ENCODE measurements around the gene FRMD3.

FRMD3 gene

GRCh38 chr9:83472221-83472665 lies 66.0 kb downstream of the FRMD3 start:
- DNase-seq = no peak

- DNase-seq = no peak
These were observed 67.0 kb downstream of the FRMD3 start for GRCh38 chr9:83471241-83471640.

GRCh38 chr9:83469722-83470121 lies 68.5 kb downstream of the FRMD3 start:
- DNase-seq = no peak

- no peak for DNase-seq
These were observed 69.4 kb downstream of the FRMD3 start for GRCh38 chr9:83468821-83469220.

- DNase-seq = no peak
These were observed 71.3 kb downstream of the FRMD3 start for GRCh38 chr9:83466877-83467276.

- no peak for DNase-seq
These were observed 71.8 kb downstream of the FRMD3 start for GRCh38 chr9:83466351-83466750.

- no peak for DNase-seq
These were observed 78.4 kb downstream of the FRMD3 start for GRCh38 chr9:83459830-83460229.

GRCh38 chr9:83458530-83458929 lies 79.7 kb downstream of the FRMD3 start:
- no peak for DNase-seq

GRCh38 chr9:83457005-83457404 lies 81.2 kb downstream of the FRMD3 start:
- no peak for DNase-seq

GRCh38 chr9:83456226-83456625 lies 82.0 kb downstream of the FRMD3 start:
- DNase-seq = no peak

- no peak for DNase-seq
These were observed 84.1 kb downstream of the FRMD3 start for GRCh38 chr9:83454076-83454475.

- no peak for DNase-seq
These were observed 86.9 kb downstream of the FRMD3 start for GRCh38 chr9:83451308-83451707.

GRCh38 chr9:83449983-83450382 lies 88.2 kb downstream of the FRMD3 start:
- no peak for DNase-seq

GRCh38 chr9:83449166-83449565 lies 89.0 kb downstream of the FRMD3 start:
- DNase-seq = no peak

GRCh38 chr9:83448626-83449025 lies 89.6 kb downstream of the FRMD3 start:
- DNase-seq = no peak

- no peak for DNase-seq
These were observed 90.8 kb downstream of the FRMD3 start for GRCh38 chr9:83447351-83447750.

- DNase-seq = no peak
These were observed 92.4 kb downstream of the FRMD3 start for GRCh38 chr9:83445703-83446265.

- no peak for DNase-seq
These were observed 94.1 kb downstream of the FRMD3 start for GRCh38 chr9:83444110-83444509.

- DNase-seq = no peak
These were observed 96.8 kb downstream of the FRMD3 start for GRCh38 chr9:83441390-83441789.

GRCh38 chr9:83440641-83441040 lies 97.6 kb downstream of the FRMD3 start:
- no peak for DNase-seq

- DNase-seq = no peak
These were observed 102.9 kb downstream of the FRMD3 start for GRCh38 chr9:83435301-83435700.

- no peak for DNase-seq
These were observed 103.9 kb downstream of the FRMD3 start for GRCh38 chr9:83434254-83434653.

- DNase-seq = no peak
These were observed 104.4 kb downstream of the FRMD3 start for GRCh38 chr9:83433846-83434245.

- DNase-seq = no peak
These were observed 105.2 kb downstream of the FRMD3 start for GRCh38 chr9:83432877-83433550.

- DNase-seq = no peak
These were observed 106.0 kb downstream of the FRMD3 start for GRCh38 chr9:83432104-83432627.
